NCI-H187 (cell line): ENCODE data around the gene FOCAD.
A peak's percentile ranks its signal among the peaks of the same experiment; 100 is the strongest.

Source experiments
- DNase-seq, 2 experiments: peaks; one replicate each; lab custom pipeline; 2025; lab: John Stamatoyannopoulos, UW

FOCAD gene

GRCh38 chr9:20729523-20729922, 45.5 kb downstream of the FOCAD start:
- DNase-seq: no peak

GRCh38 chr9:20732118-20732517, 48.1 kb downstream of the FOCAD start:
- DNase-seq: no peak

- DNase-seq: no peak
These were observed 50.2 kb downstream of the FOCAD start for GRCh38 chr9:20734275-20734674.

GRCh38 chr9:20740304-20740703, 56.2 kb downstream of the FOCAD start:
- DNase-seq: no peak

- no peak for DNase-seq
These were observed 57.0 kb downstream of the FOCAD start for GRCh38 chr9:20740929-20741582.

DNA sequence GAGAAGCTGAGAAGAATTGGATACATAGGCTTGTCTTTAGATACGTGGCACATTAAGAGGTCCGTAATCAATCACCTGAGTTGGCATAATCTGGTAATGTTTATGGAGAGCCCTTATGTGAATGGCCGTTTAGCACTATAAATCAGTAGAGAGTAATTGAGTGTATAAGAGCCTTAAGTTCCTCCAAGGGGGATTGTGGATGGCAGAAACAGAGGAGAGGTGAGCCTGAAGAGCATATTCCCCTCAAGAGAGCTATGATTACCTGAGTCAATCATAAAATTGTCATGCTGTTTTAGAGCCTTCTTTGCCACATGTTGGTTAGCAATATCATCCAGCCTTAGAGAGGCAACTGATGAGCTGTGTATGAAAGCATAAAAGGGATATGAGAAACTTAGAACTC, 58.8 kb downstream of the FOCAD start:
- DNase-seq: peak; percentile 53 to 77

GRCh38 chr9:20744036-20744630, 60.1 kb downstream of the FOCAD start:
- no peak for DNase-seq

GRCh38 chr9:20746967-20747366, 62.9 kb downstream of the FOCAD start:
- no peak for DNase-seq

DNA sequence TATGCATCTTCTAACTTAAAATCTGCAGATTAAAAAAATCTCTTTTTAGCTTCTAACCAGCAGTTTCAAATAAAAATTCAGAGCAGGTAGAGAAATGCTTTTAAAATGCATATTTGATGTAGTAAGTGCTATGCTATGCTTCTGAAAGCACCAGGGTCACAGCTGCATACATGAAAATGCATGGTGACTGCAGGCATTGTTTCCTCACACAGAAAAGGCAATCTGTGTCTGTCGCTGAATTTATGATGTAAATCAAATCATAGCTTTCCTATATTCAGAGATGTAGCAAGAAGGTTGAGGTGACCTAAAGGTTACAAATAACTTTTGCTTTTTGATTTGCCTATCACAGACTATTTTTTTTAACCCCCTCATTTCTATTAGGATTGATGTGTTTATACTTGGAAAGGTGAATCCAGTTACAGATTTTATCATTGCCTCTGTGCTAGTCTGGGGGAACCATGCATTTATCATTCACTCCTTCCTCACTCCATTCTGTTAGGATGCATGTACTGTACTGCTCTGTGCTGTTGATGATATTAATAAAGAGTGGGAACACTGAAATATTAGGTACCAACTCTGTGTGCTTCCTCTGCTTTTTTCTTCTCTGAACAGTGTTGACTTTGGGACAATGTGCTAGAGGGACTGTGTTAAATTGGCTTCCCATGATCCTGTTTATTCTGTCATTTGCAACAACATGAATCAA, 65.6 kb downstream of the FOCAD start:
- no peak for DNase-seq

DNA sequence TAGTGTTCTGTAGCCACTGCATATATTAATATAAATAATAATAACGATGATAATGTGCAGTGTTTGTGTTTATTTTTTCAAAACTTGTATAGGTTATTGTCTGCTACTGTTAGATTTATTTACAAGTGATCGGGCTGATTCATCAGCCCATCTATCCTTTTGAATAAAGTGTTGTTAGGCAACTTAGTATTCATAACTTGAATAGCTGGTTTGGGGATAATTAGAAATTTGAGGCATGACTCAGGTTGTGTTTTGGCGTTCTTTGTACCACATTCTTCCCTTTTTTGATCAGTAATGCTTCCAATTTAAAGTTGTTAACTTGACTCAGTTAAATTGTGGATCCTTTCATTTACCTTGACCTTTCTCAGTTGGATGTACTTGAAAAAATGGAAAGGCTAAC, 69.7 kb downstream of the FOCAD start:
- DNase-seq: no peak

DNA sequence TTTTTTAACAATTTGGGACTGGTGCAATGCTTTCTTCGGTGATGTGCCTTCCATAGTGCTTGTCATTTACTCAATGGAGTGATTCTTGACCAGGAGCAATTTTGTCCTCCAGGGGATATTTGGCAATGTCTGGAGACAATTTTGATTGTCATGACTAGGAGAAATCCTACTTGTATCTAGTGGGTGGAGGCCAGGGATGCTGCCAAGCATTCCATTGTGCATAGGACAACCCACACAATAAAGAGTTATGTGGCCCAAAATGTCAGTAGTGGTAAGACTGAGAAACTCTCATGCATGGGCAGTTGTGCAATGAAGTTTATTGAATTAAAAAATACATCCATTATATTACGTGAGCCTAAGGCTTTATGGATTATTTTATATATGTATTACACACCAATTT, 70.5 kb downstream of the FOCAD start:
- no peak for DNase-seq

GRCh38 chr9:20760246-20760891, 76.3 kb downstream of the FOCAD start:
- DNase-seq: no peak

GRCh38 chr9:20770947-20771346, 86.9 kb downstream of the FOCAD start:
- DNase-seq: no peak

GRCh38 chr9:20771729-20772128, 87.7 kb downstream of the FOCAD start:
- no peak for DNase-seq

- DNase-seq: no peak
These were observed 91.6 kb downstream of the FOCAD start for GRCh38 chr9:20775683-20776082.

GRCh38 chr9:20781092-20781491, 97.0 kb downstream of the FOCAD start:
- no peak for DNase-seq

GRCh38 chr9:20782289-20782688, 98.2 kb downstream of the FOCAD start:
- DNase-seq: no peak

GRCh38 chr9:20783057-20784038, 99.3 kb downstream of the FOCAD start:
- DNase-seq: no peak

DNA sequence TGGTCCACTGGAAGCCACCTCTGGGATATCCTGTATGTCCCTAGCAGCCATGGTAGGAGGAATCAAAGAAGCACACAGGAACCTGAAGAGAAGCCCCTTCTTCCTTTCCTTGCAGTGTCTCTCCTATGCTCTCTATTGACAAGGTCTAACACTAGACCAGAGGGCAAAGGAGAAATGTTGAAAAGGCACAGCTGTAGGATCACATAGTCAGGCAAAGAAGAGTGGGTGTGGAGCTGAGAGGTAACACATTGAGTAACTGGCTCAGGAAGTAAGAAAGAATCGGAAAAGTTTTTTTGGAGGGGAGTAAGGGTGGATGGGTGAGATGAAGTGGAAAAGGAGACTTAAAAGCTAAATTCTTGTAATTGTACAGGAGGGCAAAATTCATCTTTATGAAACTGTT, 100.1 kb downstream of the FOCAD start:
- no peak for DNase-seq

GRCh38 chr9:20786807-20787206, 102.7 kb downstream of the FOCAD start:
- DNase-seq: no peak

DNA sequence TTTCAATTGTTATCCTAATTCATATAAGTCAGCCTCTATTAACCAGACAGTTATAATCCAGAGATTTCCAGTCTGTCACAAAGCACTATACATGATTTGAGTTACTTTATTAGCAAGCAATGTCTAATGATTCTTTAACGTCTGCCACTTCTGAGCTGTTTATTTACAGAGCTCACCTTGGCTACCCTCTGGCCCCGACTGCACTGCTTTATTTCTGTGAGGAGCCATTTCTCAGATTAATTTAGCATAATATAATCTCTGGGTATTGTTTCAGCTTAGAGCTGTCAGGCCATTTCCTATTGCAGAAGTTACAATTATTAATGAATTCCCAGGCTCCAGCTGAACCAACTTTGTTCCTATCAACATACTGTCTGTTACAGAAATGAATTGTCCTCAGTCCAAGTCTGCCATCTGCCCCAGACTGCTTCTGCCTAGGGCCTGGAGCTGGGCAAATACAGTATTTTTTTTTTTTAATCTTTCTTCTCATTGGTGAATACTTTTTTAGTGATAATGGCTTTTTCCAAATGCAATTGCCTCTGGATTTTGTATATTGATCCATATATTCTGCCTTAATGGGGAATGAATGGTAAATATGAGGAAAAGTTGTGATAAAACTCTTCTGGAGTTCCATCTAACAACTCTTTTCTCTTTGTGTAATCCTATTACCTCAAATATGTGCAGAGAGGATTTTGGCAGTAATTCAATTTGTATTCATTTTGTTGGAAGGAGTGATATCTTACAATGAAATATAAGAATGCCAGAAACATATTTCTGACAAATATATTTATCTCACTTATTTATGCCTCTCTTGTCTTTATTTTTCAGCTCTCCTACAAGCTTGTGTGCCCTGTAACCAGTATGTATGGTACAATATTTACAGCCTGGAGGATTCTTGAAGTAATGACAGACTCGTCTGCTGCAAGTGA, 104.7 kb downstream of the FOCAD start:
- DNase-seq: no peak
